Activated T-helper 1 cell treated with anti-CD3 and anti-CD28 coated beads, Interleukin-2, amount 50 U/mL, for 16 hours (primary cell): ENCODE data around the gene SH3BP2.

Experiments used
- DNase-seq, 2 donors: peaks; one replicate each; pipeline ENCODE4 v3.0.0-alpha.2; 2020; ENCODE audit warnings: low read depth in 1 of 2, low spot score in 1 of 2

SH3BP2 gene

DNA sequence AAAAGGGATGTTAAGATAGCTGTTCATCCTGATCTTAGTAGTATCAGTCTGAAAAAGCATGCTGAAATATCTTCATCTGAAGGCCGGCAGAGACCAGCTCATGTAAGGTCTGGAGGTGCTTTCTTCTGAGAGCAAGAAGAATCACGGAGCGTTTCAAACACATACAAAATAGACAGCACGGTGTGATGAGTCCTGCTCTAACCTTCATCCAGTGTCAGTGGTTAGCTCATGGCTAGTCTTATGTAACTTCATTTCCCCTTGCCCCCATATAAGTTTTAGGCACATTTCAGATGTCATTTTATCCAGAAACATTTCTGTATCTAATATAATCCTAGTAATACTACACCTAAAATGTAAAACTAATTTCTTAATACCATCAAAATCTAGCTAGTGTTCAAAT lies 78.6 kb downstream of the SH3BP2 start:
- no peak for DNase-seq

DNA sequence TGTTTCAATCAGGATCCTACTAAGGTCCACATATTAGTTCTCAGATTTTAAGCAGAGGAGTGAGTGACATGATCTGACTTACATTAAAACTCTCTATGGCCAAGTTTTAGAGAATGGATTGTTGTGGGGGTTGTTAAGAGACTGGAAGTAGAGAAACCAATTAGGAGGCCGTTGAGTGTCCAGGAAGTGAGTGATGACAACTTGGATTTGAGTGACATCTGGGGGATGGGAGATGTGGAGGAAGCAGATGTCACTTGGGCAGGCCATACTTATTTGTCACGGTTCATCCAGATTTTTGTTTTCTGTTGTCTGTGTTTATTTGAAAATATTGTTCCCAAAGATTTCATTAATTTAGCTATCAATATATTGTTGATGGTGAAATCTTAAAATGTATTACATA lies 79.0 kb downstream of the SH3BP2 start:
- DNase-seq = no peak

DNA sequence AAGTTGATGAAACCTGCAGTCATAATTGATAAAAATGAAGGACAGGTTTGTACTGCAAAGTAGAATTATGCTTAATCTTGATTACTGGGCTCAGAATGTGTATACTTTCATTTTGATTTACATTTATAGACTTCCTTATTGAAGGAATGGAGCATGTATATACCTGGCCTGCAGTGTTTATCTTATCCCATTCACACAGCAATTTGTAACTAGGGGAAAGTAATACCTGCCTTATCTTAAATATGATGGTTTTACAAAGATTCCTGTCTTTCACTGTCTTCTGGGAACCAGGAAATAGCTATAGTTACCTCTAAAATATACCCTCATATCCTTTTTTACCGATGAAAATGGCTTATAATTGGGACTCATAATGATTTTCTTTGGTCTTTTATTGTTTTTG lies 80.4 kb downstream of the SH3BP2 start:
- DNase-seq = no peak

DNA sequence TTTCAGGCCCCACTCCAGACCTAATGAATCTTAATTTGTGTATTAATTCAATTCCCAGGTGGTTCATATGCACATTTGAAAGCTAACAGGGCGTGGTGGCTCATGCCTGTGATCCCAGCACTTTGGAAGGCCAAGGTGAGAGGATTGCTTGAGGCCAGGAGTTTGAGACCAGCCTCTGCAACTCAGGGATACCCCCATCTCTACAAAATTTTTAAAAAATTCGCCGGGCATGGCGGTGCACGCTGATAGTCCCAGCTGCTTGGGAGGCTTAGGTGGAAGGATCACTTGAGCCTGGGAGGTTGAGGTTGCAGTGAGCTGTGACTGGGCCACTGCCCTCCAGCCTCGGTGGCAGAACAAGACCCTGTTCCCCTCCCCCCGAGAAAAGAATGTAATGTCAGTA lies 82.0 kb downstream of the SH3BP2 start:
- DNase-seq = no peak

DNA sequence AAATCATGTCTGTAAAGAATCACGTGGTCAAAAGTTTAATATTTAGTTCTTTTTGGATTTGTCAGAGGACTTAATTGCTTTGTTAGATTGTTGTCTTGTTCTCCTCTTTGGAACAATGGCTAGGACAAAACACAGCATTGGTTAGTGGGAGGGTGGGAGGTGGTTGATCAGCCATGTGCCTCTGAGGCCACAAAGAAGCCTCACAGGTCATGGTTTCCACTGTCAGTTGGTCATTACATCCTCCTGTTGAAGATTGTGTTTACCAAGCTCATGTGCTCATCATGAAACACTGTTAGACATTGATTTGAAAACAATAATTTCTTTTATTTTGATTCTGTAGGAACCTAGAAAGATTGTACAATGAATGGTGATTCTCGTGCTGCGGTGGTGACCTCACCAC lies 82.7 kb downstream of the SH3BP2 start:
- DNase-seq = no peak

DNA sequence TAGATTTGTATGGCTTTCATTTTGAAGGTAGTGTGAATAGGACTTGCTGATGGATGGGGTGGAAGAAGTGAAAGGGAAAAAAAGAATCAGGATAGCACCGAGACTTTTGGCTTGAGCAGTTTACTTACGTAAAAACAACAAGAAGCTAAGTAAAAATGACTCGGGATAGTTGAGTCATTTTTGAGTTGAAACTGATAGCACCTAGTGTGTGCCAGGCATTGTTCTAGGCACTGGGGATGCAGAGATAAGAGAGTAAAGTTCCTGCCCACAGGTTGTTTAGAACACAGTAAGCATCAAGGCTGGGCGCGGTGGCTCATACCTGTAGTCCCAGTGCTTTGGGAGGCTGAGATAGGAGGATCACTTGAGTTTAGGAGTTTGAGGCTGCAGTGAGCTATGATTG lies 85.5 kb downstream of the SH3BP2 start:
- no peak for DNase-seq

DNA sequence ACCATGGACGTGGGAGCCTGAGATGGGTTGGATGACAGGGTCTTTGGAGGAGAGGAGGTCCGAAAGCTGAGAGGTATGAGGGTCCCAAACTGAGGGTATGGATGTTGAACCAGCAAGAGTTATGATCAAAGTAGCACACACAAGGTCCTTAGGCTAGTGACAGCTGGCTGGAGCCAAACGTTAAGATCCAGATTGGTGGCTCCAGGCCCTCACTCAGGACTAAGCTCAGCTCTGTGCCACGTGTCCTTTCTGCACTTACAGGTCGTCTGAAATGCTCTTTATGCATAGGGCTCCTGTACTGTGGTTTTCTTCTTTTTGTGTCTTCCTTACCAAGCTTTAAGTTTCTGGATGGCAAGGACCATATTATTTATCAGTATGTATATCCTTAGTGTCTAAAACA lies 86.1 kb downstream of the SH3BP2 start:
- no peak for DNase-seq

DNA sequence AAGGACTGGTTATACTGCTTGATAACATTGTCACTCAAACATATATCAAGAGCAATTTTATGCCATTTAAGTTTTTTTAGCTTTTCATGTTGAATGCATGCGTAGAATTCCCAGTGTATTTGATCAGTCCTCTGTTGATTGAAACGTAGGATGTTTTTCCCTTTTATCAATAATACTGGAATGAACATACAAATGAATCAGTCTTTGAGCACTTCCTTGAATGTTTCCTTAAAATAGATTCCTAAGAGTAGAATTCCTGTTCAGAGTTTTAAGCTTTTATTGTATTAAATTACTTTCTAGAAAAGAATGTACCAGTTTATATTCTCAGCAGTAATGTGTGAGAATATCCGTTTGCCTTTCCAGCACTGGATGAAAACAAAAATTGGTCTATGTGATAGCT lies 88.5 kb downstream of the SH3BP2 start:
- DNase-seq = no peak

DNA sequence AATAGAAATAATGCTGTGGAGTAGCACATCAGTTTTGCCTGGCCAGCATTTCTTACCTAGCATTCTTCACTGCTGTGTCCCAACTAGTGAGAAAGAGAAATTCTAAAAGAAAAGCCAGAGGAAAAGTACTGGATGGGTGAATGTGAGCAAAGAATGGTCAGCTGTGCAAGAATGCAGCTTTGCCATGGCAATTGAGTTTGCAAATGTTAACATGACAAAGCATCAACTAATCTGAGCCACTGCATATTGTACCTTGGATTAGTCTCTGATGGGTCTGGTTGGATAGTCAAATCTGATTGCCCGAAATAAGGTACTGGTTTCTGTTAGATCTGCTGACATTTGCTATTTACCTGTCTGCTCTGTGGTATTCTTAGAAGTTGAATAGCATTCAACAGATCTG lies 89.5 kb downstream of the SH3BP2 start:
- DNase-seq = no peak

DNA sequence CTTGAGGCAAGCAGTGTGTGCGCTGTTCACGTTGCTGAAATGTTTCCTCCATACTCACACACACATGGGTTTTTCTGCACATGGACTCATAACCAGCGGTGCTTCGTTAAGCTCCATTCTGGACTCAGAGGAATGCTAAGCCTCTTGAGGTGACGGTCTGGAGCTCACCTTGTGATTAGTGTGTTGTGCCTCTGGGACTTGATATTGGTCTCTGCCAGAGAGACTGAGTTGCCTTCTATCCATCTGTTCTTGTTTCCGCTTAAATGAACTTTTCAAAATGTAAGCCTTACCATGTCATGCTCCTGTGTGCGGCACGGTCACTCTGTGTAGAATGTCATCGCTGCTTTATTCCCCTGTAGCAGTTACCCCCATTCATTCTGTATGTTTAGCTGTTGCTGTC lies 93.3 kb downstream of the SH3BP2 start:
- no peak for DNase-seq

DNA sequence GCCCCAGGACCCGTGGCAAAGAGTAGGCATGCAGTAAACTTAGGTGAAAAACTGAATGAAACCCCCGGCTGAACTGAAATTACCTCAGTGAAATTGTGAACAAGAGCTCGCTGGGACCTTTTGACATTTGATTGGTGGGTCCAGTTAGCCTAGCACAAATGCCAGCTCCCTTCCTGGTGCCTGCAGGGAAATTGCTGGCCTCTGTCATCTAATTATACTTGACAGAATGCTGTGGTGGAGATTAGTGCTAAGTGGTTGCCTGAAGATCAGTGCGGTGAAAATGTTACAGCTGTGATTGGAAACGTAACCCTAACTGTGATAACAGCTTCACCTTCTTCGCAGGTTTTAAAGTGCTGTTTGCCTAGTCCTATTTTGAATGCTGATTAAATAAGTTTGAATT lies 93.7 kb downstream of the SH3BP2 start:
- no peak for DNase-seq

DNA sequence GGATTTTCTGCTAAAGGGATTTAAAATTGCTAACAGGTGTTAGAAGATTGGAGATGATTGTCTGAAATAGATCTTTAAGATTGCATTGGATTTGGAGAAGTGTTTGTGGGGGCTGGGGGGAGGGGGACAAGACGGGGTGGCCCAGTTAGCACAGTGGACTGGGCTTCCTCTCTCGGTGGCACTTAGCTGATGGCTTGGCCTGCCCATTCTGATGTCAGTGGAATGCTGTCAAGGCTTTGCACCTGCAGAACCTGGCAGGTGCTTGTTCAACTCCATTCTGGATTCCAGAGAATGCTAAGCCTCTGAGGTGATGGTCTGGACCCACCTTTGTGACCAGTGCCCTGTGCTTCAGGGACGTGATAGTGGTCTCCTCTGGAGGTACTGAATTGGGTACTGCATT lies 94.5 kb downstream of the SH3BP2 start:
- no peak for DNase-seq

DNA sequence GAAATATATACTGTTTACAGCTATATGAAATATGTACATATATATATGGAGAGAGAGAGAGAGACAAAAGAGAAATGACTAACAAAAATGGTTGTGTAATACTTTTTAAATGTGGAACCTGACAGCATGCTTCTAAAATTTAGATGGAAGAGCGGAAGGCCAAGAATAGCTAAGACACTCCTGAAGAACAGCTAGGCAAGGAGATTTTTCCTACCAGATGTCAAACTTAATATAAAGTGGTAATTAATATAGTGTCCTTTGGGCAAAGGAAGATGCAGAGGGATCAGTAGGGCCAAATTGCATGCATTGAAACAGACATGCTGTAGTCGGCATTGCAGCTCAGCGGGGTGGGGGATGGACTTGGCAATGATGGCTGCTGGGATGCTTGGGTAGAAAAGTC lies 96.0 kb downstream of the SH3BP2 start:
- DNase-seq = no peak
